Activated T-cell treated with anti-CD3 and anti-CD28 coated beads, Interleukin-2, amount 50 U/mL, for 24 hours (primary cell): ENCODE data around the gene PDGFC.

Experiments
- DNase-seq: peaks from one replicate; pipeline ENCODE4 v3.0.0-alpha.2; 2020
- H3K27ac Mint-ChIP-seq: 2 replicates; pipeline ENCODE4 v1.8.0; 2020; ENCODE audit warnings: mild to moderate bottlenecking, mixed read lengths
- H3K27me3 Mint-ChIP-seq: 2 replicates; pipeline ENCODE4 v1.8.0; 2020; ENCODE audit warnings: mixed read lengths
- H3K36me3 Mint-ChIP-seq: 2 replicates; pipeline ENCODE4 v1.8.0; 2020; ENCODE audit warnings: low read depth, mixed read lengths
- H3K4me1 Mint-ChIP-seq: 2 replicates; pipeline ENCODE4 v1.8.0; 2020; ENCODE audit warnings: low read depth, mixed read lengths
- H3K4me3 Mint-ChIP-seq: 2 replicates; pipeline ENCODE4 v1.8.0; 2020; ENCODE audit warnings: mild to moderate bottlenecking, moderate library complexity, mixed read lengths
- H3K9me3 Mint-ChIP-seq: 2 replicates; pipeline ENCODE4 v1.8.0; 2020; ENCODE audit warnings: mixed read lengths

Gene PDGFC

GRCh38 chr4:156991161-156991560 lies 19.6 kb upstream of the PDGFC start:
- no peak for DNase-seq
- H3K4me3 Mint-ChIP-seq: no peak overlapping the region
- peaks cover 11% of the 10 kb centered on the region for H3K9me3 Mint-ChIP-seq
- H3K27me3 Mint-ChIP-seq: no peaks in the 10 kb centered on the region
- H3K36me3 Mint-ChIP-seq: no peaks in the 10 kb centered on the region
- no peak overlapping the region for H3K27ac Mint-ChIP-seq
- H3K4me1 Mint-ChIP-seq: no peaks in the 10 kb centered on the region

- H3K36me3 Mint-ChIP-seq: no peaks in the 10 kb centered on the region
- no peaks in the 10 kb centered on the region for H3K27me3 Mint-ChIP-seq
- DNase-seq: no peak
- H3K27ac Mint-ChIP-seq: no peak overlapping the region
- no peaks in the 10 kb centered on the region for H3K4me1 Mint-ChIP-seq
- H3K4me3 Mint-ChIP-seq: no peak overlapping the region
- H3K9me3 Mint-ChIP-seq: peaks cover under 1% of the 10 kb centered on the region
Measured at GRCh38 chr4:156983366-156983765, 11.8 kb upstream of the PDGFC start.

- Mint-ChIP-seq H3K27me3 (no peaks in the 10 kb centered on the region), H3K9me3 (no peaks in the 10 kb centered on the region), H3K27ac (no peak overlapping the region), H3K4me1 (no peaks in the 10 kb centered on the region), H3K4me3 (no peak overlapping the region), H3K36me3 (no peaks in the 10 kb centered on the region)
- DNase-seq: no peak
Measured at GRCh38 chr4:156981262-156981769, 9.7 kb upstream of the PDGFC start.

GRCh38 chr4:156977435-156978160 lies 6.0 kb upstream of the PDGFC start:
- peaks cover 2% of the 10 kb centered on the region for H3K9me3 Mint-ChIP-seq
- no peak for DNase-seq
- H3K4me1 Mint-ChIP-seq: no peaks in the 10 kb centered on the region
- H3K4me3 Mint-ChIP-seq: no peak overlapping the region
- peaks cover 24% of the 10 kb centered on the region for H3K27me3 Mint-ChIP-seq
- no peaks in the 10 kb centered on the region for H3K36me3 Mint-ChIP-seq
- no peak overlapping the region for H3K27ac Mint-ChIP-seq

- Mint-ChIP-seq H3K4me3 (no peak overlapping the region), H3K27ac (no peak overlapping the region), H3K9me3 (peaks cover 2% of the 10 kb centered on the region), H3K27me3 (peaks cover 31% of the 10 kb centered on the region), H3K4me1 (peaks cover 2% of the 10 kb centered on the region), H3K36me3 (no peaks in the 10 kb centered on the region)
- no peak for DNase-seq
Measured at GRCh38 chr4:156976147-156976546, 4.5 kb upstream of the PDGFC start.

- Mint-ChIP-seq H3K27me3 (peaks cover 36% of the 10 kb centered on the region), H3K9me3 (peaks cover 2% of the 10 kb centered on the region)
Measured at GRCh38 chr4:156975686-156976085, 4.1 kb upstream of the PDGFC start.

GRCh38 chr4:156974264-156974663 lies 2.7 kb upstream of the PDGFC start:
- peaks cover 50% of the 10 kb centered on the region for H3K27me3 Mint-ChIP-seq
- no peaks in the 10 kb centered on the region for H3K36me3 Mint-ChIP-seq
- H3K4me3 Mint-ChIP-seq: no peak overlapping the region
- DNase-seq: no peak
- H3K4me1 Mint-ChIP-seq: peaks cover 9% of the 10 kb centered on the region
- no peak overlapping the region for H3K27ac Mint-ChIP-seq
- peaks cover 2% of the 10 kb centered on the region for H3K9me3 Mint-ChIP-seq

More at GRCh38 chr4:156975686-156976085, 4.1 kb upstream of the PDGFC start:
- no peak for DNase-seq
- Mint-ChIP-seq H3K4me3 (no peak overlapping the region), H3K4me1 (peaks cover 5% of the 10 kb centered on the region), H3K27ac (no peak overlapping the region), H3K36me3 (no peaks in the 10 kb centered on the region)

- H3K36me3 Mint-ChIP-seq: no peaks in the 10 kb centered on the region
- H3K27ac Mint-ChIP-seq: no peak overlapping the region
- H3K9me3 Mint-ChIP-seq: peaks cover 4% of the 10 kb centered on the region
- no peak overlapping the region for H3K4me3 Mint-ChIP-seq
- peaks cover 9% of the 10 kb centered on the region for H3K4me1 Mint-ChIP-seq
- peaks cover 63% of the 10 kb centered on the region for H3K27me3 Mint-ChIP-seq
- no peak for DNase-seq
Measured at GRCh38 chr4:156972379-156973015, 898 bp upstream of the PDGFC start.

- peak overlapping the region; percentile 32 for H3K4me3 Mint-ChIP-seq
- H3K4me1 Mint-ChIP-seq: peaks cover 9% of the 10 kb centered on the region
- H3K27ac Mint-ChIP-seq: no peak overlapping the region
- no peaks in the 10 kb centered on the region for H3K36me3 Mint-ChIP-seq
- H3K27me3 Mint-ChIP-seq: peaks cover 70% of the 10 kb centered on the region
- no peak for DNase-seq
- H3K9me3 Mint-ChIP-seq: peaks cover 8% of the 10 kb centered on the region
Measured at GRCh38 chr4:156971165-156971675, 379 bp downstream of the PDGFC start.

- Mint-ChIP-seq H3K4me1 (peaks cover 9% of the 10 kb centered on the region), H3K27me3 (peaks cover 67% of the 10 kb centered on the region), H3K9me3 (peaks cover 8% of the 10 kb centered on the region), H3K4me3 (peak overlapping the region; percentile 32), H3K36me3 (no peaks in the 10 kb centered on the region), H3K27ac (no peak overlapping the region)
- DNase-seq: no peak
Measured at GRCh38 chr4:156970501-156971164, 966 bp downstream of the PDGFC start.

GRCh38 chr4:156969911-156970310 lies 1.7 kb downstream of the PDGFC start:
- Mint-ChIP-seq H3K4me3 (no peak overlapping the region), H3K4me1 (peaks cover 9% of the 10 kb centered on the region), H3K9me3 (peaks cover 8% of the 10 kb centered on the region), H3K27ac (no peak overlapping the region), H3K27me3 (peaks cover 67% of the 10 kb centered on the region), H3K36me3 (no peaks in the 10 kb centered on the region)
- no peak for DNase-seq

GRCh38 chr4:156969101-156969500 lies 2.5 kb downstream of the PDGFC start:
- H3K27ac Mint-ChIP-seq: no peak overlapping the region
- peaks cover 8% of the 10 kb centered on the region for H3K9me3 Mint-ChIP-seq
- no peak for DNase-seq
- H3K4me1 Mint-ChIP-seq: peaks cover 9% of the 10 kb centered on the region
- H3K4me3 Mint-ChIP-seq: no peak overlapping the region
- H3K27me3 Mint-ChIP-seq: peaks cover 61% of the 10 kb centered on the region
- H3K36me3 Mint-ChIP-seq: no peaks in the 10 kb centered on the region

GRCh38 chr4:156968479-156968984 lies 3.1 kb downstream of the PDGFC start:
- Mint-ChIP-seq H3K27me3 (peaks cover 55% of the 10 kb centered on the region), H3K4me3 (no peak overlapping the region), H3K4me1 (peaks cover 9% of the 10 kb centered on the region), H3K36me3 (no peaks in the 10 kb centered on the region), H3K9me3 (peaks cover 8% of the 10 kb centered on the region), H3K27ac (no peak overlapping the region)
- no peak for DNase-seq

- no peak overlapping the region for H3K4me3 Mint-ChIP-seq
- H3K4me1 Mint-ChIP-seq: peaks cover 7% of the 10 kb centered on the region
- H3K27me3 Mint-ChIP-seq: peaks cover 39% of the 10 kb centered on the region
- DNase-seq: no peak
- peaks cover 6% of the 10 kb centered on the region for H3K9me3 Mint-ChIP-seq
- H3K27ac Mint-ChIP-seq: no peak overlapping the region
- H3K36me3 Mint-ChIP-seq: no peaks in the 10 kb centered on the region
Measured at GRCh38 chr4:156966836-156967235, 4.8 kb downstream of the PDGFC start.
